HG03432 (cell line): ENCODE results near the gene CCDC187.

Experiments used
- ATAC-seq: cut with Tn5 transposase; IDR thresholded peaks from one replicate; pipeline ENCODE4 v1.9.1; 2021; ENCODE audit warnings: mild to moderate bottlenecking, moderate library complexity; ENCODE audit not compliant: unreplicated experiment

The CCDC187 gene

DNA sequence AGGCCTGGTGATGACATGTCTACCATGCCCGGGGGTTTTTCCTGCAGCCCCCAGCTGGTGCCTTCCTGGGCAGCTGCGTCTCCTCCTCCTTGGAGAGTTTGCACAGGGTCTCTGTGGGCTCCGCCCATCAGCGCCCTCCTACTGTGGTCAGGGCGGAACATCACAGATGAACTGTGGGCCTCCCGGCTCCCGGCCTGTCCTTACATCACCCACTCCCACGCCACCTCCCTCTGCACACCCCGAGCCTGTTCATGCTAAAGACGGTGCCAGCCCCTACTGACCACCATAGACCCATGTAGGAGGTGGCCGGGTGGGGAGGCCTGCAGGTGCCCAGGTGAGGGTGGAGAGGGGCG is 36.0 kb upstream of the CCDC187 start:
- no peak for ATAC-seq

DNA sequence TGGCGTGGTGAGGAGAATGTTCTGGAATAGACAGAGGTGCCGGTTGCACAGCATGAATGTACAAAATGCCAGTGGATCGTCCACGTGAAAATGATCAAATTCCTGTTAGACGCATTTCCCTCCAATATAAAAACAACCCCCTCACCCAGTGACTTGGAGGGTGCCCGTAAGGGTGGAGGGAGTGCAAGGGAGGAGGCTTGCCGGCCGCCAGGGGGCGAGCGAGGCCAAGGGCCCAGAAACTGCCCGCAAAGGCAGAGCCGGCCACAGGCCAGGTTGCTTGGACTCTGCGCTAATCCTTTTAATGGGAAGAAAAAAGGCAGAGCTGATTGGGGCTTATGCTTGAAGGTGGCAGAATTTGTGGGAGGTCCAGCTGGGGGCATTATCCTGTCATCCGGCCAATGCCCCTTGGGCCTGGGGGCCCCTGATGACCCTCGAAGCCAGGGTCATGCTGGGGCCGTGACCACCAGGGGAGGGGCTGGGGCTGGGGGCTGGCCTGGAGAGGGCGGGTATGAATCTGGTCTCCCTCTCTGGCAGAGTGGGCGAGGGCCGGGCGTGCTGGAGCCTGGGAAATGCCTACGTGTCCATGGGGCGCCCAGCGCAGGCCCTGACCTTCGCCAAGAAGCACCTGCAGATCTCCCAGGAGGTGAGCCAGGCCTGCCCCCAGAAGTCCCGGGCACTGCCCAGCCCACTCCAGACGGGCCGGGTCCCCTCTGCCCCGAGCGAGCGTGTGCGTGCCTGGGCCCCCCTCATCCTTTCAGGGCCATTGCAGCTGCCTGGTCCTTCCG is 35.5 kb upstream of the CCDC187 start:
- ATAC-seq = no peak

DNA sequence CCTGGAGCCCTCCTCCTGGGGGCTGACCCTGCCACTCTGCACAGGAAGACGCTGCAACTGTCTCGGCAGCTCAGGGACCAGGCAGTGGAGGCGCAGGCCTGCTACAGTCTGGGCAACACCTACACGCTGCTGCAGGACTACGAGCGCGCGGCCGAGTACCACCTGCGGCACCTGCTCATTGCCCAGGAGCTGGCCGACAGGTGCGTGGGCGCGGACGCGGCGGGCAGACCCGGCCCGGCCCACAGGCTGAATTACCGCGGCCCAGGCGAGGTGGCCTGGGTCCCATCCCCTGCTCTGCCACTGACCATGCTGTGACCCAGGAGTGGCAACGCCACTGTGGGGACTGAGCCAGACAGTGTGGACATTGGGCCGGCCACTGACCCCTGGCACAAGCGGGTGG is 34.6 kb upstream of the CCDC187 start:
- ATAC-seq = no peak

DNA sequence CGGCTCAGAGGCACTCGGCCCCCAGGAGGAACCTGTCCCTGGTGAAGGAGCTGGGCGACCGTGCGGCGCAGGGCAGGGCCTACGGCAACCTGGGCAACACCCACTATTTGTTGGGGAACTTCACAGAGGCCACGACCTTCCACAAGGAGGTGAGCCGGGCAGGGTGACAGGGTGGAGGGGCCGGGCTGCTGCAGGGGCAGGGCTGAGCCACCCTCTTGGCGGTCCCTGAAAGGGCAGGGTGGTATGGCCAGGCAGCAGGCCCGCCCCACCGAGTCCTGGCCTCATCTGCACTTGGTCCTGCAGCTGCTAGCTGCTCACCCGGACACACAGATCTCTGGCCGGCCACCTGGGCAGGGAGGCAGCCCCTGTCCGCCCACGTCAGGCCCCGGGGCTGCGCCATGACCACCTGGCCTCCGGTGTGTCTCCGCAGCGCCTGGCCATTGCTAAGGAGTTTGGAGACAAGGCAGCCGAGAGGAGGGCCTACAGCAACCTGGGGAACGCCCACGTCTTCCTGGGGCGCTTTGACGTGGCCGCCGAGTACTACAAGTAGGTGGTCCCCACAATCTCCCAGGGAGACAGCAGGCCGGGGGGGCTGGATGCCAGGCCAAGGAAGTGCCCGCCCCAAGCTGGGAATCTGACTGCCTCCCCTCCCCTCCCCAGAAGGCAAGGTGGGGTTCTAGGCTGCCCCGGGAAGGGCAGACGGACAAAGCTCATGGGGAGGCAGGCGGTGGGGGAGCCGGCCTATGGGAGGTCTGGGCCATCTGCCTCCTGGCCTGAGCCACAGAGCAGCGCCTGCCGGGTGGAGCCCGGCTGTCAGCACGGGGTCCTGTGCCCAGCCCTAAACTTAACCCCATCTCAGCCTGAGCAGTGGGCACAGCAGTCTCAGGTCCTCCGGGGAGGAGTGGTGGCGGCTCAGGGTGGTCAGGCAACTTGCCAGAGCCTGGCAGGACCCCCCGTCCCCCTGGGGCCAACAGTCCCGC is 33.8 kb upstream of the CCDC187 start:
- no peak for ATAC-seq

DNA sequence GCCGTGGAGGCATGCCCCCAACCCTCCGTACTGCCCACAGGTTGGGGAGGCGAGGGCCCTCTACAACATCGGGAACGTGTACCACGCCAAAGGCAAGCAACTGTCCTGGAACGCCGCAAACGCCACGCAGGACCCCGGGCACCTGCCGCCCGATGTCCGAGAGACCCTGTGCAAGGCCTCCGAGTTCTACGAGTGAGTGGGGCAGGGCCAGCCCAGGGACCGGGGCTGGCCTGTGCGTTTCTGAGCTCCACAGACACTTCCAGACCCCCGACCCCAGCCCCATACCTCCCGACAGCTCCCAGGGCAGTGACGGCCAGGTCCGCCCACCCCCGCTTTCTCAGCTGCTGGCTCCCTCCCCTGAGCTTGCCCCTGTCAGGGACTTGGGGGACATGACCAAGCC is 33.0 kb upstream of the CCDC187 start:
- no peak for ATAC-seq

DNA sequence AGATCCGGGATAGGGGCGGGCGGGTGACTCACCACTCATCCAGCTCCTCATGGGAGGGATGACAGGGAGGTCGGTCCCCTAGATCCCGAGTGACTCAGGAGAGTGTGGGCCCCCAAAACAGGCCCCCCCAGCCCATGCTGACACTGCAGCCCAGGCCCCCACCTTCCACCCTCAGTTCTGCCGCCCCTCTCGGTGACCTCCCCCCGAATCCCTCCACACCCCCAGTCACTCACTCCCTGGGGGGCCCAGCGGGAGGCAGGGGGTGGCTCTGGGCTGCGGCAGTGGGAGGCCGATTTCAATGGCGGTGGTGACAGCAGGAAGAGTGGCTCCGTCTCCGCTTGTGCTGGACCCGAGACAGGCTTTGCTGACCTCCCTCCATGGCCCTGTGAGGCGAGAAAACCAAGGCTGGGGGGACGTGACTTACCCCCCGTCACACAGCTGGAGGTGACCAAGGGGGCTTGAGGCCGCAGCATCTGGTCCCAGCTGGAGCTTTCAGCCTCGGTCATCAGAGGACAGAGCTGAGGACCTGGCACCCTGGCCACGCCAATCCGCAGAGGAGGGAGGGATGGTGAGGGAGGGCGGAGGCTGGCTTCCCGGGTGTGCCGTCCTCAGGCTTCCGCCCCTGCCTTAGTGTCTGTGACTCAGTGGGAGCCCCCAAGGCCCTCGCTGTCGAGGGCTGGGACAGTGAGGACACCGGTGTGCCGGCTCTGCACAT is 32.4 kb upstream of the CCDC187 start:
- ATAC-seq = no peak

DNA sequence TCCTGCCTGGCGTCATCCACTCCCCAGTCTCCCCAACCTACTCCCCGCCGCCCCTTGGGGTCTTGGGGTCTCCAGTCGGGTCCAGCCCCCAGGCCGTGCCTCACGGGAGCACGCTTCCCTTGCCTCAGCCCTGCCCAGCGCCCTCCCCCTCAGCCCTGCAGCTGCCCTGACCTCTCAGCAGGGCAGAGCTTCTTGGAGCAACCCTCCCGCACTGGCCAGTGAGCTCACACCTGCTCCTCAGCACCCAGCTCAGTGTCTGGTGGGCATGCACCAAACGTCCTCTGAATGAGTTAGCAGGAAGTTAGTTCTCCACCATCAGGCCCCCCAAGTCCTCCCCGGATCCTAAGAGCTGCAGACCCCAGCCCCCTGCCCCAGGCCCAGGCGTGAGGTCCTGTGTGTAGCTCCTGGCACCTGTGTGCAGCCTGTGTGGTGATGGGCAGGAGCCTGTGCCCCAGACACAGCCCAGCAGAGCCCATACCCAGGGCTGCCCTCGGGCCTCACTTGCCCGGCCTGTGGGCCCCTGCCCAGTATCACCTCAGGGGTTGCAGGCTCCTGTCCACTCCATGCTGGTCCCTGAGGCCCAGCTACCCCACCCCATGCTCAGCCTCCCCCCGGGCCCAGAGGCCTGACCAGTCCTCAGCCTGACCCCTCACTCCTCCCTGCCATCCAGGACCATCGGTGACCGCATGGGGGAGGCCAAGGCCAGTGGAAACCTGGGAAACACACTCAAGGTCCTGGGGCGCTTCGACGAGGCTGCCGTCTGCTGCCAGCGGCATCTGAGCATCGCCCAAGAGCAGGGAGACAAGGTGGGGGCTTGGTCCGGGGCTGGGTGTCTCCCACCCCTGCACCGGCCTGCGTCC is 31.6 kb upstream of the CCDC187 start:
- ATAC-seq = no peak

DNA sequence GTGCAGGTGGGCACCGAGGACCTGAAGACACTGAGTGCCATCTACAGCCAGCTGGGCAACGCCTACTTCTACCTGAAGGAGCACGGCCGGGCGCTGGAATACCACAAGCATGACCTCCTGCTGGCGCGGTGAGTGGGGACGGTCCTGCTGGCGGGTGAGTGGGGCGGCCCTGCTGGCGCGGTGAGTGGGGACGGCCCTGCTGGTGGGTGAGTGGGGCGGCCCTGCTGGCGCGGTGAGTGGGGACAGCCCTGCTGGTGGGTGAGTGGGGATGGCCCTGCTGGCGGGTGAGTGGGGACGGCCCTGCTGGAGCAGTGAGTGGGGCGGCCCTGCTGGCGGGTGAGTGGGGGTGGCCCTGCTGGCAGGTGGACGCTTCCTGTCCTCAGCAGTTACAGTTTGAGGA is 30.6 kb upstream of the CCDC187 start:
- ATAC-seq = no peak

DNA sequence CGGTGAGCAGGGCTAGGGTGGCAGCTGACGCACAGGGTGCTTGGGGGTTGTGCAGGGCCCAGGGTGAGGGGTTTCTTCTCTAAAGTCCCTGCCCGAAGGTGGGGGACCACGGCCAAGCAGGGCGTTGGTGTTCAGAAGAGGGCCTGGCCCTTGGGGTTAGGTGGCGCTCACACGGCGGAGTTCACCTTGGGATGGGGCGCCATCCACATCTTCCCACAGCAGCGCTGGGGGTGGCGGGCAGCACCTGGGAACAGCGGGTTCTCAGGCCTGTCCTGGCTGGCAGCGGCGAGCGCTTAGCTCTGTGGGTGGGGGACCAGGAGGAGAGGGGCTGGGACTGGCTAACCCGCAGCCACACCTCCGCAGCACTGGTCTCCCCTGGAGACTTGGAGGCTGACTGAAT is 29.6 kb upstream of the CCDC187 start:
- ATAC-seq = no peak

DNA sequence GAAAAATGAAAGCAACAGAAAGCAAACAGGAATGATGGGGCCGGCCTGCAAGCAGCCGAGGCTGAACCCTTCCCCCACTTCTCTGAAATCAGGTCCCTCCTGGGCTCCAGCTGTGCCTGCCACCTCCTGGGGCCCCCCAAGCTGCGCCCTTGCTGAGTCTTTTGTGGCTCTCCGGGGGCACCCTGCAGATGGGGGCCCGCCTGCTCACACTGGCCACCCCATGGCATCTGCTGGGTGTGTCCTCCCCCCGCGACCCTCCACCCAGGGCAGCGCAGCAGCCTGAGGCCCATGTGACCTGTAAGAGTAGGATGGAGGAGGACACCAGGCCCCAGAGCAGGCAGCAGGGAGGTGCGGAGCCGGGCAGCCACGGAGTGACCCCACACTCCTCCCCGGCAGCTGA is 29.2 kb upstream of the CCDC187 start:
- ATAC-seq = no peak

DNA sequence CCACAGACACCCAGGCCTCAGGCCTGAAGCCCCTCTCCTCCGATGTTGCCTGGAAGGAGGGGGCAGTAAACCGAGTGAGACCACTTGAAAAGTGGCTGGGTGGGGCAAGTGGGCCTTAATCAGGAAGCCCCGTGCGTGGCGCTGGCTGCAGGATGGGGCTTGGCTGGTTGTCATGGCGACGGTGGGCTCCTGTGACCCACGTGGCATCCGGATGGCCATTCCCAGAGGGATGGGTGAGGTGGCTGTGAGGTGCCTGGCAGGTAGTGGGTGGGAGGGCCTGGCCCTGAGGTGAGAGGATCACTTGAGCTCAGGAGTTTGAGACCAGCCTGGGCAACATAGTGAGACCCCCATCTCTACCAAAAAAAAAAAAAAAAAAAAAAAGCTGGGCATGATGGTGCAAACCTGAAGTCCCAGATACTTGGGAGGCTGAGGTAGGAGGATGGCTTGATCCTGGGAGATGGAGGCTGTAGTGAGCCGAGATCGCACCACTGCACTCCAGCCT is 28.6 kb upstream of the CCDC187 start:
- no peak for ATAC-seq

DNA sequence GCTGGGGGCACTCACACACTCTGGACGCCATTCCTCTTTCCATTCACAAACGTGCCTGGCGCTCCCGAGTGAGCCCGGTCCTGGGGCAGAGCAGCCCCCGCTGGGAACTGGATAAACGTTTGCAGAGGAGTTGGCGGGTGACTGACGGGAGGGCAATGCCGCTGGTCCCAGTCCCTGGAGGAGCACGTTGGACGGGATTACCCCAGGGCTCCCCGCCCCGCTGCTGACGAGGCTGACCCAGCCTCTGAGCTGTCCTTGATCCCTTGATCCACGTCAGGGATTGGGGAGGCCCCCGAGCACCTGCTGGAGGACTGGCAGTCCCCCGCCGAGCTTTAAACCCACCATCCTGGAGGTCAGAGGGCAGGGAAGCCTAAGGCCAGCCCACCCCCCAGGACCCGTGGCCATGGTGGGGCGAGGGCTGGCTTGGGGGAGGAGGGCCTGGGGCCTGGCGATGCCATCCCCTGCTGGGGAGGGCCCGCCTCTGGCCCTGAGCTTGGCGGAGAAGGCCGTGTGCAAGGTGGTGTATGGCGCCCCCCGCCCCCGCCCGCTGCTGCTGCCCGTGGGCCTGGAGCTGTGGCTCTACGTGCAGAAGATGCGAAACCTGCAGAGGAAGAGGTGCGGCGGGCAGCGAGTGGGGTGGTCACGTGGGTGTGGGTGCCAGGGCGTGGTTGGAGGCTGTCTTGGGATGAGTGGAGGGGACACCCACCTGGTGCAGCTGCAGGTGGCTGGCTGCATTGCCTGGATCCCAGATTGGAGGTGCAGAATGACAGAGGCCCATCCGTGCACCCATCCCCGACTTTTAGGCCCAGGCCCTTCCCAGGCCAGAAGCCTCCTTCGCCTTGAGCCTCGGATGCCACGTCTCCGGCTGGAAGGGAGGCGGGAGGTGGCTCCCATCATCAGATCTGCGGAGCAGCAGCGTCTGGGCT is 27.9 kb upstream of the CCDC187 start:
- ATAC-seq = no peak

DNA sequence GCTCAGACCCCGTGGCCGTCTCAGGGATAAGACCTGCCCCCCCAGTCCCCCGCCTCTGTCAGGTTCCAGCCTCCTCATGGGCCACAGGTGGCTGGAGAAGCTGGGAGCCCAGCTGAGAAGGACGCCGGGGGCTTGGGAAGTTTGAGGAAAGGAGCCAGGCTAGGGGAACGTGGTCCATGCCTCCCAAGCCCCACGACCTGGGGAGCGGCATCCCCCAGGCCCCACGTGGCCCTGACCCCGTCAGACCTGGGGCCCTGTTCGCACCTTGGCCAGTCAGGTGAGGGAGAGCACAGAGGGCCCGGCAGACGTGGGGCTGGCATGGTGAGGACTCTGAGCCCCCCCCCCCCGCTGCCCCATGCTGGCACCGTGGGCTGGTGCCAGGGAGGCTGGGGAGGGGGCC is 27.1 kb upstream of the CCDC187 start:
- ATAC-seq = no peak

DNA sequence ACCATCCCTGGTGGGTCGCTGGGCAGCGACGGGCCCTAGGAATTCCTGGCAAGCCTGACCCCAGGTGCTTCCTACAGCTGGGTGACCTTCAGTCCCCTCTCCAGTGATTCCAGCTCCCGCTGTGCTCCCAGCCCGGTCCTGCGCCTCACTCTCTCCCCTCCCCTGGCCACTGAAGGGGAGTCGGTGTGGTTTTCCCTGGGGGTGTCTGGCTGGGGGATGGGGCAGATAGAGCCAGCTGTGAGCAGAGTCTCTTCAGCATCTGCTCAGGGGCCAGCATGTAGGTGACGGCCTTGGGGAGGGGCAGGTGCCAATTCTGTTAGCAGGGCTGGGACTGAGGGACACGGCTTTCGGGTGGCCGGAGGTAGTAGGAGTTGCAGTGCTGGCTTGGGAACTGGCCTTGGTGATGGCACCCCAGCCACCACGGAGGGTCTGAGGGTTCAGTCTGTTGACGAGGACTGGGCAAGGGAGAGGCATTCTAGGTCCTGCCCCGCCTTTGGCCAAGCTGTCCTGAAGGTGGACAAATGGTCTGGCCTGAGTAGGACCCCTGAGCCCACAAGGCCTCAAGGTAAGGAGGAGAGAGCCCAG is 26.6 kb upstream of the CCDC187 start:
- ATAC-seq = no peak

DNA sequence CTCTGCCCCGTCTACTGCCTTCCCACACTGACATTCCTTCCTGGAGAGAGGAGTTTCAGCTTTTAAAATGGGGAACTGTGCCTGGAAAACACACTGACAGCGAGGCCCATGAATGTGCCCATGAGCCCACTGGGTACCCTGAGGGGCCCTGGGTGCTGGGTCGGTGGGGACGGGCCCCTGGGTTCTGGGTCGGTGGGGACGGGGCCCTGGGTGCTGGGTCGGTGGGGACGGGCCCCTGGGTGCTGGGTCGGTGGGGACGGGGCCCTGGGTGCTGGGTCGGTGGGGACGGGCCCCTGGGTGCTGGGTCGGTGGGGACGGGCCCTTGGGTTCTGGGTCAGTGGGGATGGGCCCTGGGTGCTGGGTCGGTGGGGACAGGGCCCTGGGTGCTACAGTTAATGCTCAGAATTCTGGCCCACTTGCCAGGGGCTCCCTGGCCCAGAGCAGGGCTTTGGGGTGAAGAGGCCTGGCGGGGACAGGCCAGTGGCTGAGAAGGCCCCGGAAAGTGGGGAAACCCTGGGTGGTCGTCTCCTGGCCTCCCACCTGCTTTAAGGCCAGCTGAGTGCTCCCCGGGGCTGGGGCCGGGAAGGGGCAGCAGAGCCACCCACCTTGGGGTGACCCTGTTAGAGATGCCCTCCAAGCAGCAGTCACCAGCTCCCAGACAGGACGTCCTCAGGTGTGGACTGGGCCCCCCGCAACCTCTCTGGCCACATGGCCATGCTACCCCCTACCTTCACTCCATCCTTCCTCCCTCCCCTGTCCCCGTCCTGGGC is 25.9 kb upstream of the CCDC187 start:
- ATAC-seq = no peak

DNA sequence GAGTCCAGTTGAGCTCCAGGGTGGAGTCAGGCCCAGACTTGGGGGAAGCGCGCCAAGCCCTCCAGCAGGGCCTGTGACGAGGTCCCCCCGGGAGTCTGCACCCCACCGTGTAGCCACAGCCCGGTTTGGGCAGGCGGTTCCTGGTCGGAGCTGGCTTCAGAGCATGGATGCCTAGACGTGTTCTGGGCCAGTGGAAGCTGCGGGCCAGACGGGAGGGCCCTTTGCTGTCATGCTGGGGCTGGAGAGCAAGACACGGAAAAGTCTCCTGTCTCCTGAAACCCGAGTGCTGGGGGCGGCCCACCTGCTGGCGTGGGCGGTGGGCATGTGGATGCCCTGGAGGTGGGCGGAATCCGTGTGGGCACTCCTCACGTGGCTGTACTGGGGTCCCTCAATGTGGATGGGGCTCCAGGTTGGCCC is 25.3 kb upstream of the CCDC187 start:
- no peak for ATAC-seq

DNA sequence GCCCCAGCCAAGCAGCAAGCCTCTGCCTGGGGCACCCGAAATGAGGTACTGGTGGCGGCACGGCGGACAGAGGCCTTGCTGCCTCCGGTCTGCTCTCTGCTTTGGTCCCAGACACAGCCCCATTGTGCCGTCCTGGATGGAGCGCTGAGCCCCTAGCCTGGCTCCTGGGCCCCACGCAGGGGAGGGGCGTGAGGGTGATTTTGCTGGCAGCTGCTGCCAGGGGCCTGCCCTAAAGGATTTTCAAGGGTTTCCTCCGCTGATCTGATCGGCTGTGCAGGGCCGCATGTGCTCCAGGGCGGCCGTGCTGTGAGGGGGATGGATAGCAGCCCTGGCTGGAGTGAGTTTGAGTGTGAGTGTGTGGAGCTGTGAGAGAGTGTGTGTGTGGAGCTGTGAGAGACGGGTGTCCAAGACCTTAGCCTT is 24.7 kb upstream of the CCDC187 start:
- ATAC-seq = no peak

DNA sequence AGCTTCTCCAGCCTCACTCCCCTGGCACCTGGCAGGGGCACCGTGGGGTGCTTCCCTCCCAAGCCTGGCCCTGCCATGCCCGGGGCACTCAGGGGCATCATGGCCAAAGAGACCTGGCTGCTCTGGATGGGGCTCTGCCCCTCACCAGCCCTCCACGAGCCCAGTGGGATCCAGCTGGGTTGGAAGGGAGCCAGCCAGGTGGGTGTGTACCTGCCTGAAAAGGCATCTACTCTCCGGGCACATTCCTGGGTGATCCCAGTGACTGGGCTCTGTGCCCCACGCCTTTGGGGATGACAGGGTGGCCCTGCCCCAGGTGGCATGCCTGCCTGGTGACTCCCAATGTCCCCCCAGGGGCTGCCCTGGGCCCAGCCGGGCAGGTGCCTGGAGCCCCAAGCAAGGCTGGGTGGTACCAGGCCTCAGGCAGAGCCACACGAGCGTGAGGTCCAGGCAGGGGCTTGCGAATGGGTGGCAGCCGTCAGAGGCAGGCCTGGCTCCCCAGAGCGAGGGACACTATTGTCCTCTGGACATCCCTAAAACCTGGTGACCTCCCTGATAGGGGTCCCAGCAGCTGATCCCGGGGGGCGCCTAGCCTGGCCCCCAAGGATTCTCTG is 24.2 kb upstream of the CCDC187 start:
- no peak for ATAC-seq
